GM23338 (cell line): ENCODE measurements around the gene MRPL27.

Source experiments
- CREB1 ChIP-seq: fragments of 250-450 bp; sonication (Bioruptor Pico); IDR thresholded peaks from 2 replicates; pipeline ENCODE4 v1.5.0; 2020; ENCODE audit warnings: low read depth, mild to moderate bottlenecking, moderate library complexity
- EZH2 ChIP-seq: fragments of 200-600 bp; sonication (generic); IDR thresholded peaks from one replicate; pipeline ENCODE4 v1.8.0; 2017; ENCODE audit warnings: antibody characterized with exemption, mild to moderate bottlenecking, low read depth; ENCODE audit not compliant: unreplicated experiment
- EZH2phosphoT487 ChIP-seq: fragments of 200-600 bp; sonication (generic); IDR thresholded peaks from one replicate; pipeline ENCODE4 v1.8.1; 2018; ENCODE audit warnings: antibody characterized with exemption; ENCODE audit not compliant: unreplicated experiment
- JUNB ChIP-seq: IDR thresholded peaks from one replicate; pipeline ENCODE4 v1.6.1; 2016; ENCODE audit warnings: antibody characterized with exemption; ENCODE audit not compliant: unreplicated experiment
- POLR2AphosphoS5 ChIP-seq: IDR thresholded peaks from 2 replicates; pipeline ENCODE4 v1.6.1; 2016; ENCODE audit warnings: antibody characterized with exemption, low read depth
- REST ChIP-seq: IDR thresholded peaks from one replicate; pipeline ENCODE4 v1.6.1; 2018; ENCODE audit warnings: antibody characterized with exemption; ENCODE audit not compliant: unreplicated experiment
- TF ChIP-seq, protein P1 (sequence below), 2 experiments: fragments of 200-600 bp in 1 of 2; sonication (generic) in 1 of 2; conservative IDR thresholded peaks; 2 replicates each; pipeline versions ENCODE4 v1.5.1 to v1.6.1; 2016 to 2017; ENCODE audit warnings: antibody characterized with exemption in 2 of 2, low read depth in 2 of 2, mild to moderate bottlenecking in 2 of 2, moderate library complexity in 1 of 2
- TF ChIP-seq, protein P2 (sequence below): IDR thresholded peaks from 2 replicates; pipeline ENCODE4 v1.6.1; 2016; ENCODE audit warnings: antibody characterized with exemption

- TF ChIP-seq POLR2AphosphoS5 (no peak), REST (no peak), CREB1 (CRISPR knock-in tag) (no peak), EZH2 (no peak), JUNB (no peak), EZH2phosphoT487 (no peak)
- TF ChIP-seq, protein P1, sequence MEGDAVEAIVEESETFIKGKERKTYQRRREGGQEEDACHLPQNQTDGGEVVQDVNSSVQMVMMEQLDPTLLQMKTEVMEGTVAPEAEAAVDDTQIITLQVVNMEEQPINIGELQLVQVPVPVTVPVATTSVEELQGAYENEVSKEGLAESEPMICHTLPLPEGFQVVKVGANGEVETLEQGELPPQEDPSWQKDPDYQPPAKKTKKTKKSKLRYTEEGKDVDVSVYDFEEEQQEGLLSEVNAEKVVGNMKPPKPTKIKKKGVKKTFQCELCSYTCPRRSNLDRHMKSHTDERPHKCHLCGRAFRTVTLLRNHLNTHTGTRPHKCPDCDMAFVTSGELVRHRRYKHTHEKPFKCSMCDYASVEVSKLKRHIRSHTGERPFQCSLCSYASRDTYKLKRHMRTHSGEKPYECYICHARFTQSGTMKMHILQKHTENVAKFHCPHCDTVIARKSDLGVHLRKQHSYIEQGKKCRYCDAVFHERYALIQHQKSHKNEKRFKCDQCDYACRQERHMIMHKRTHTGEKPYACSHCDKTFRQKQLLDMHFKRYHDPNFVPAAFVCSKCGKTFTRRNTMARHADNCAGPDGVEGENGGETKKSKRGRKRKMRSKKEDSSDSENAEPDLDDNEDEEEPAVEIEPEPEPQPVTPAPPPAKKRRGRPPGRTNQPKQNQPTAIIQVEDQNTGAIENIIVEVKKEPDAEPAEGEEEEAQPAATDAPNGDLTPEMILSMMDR (conservative IDR thresholded peaks at IDR 0.05; ENCODE audit: low read depth in 2 of 2): no peak
- TF ChIP-seq, protein P2, sequence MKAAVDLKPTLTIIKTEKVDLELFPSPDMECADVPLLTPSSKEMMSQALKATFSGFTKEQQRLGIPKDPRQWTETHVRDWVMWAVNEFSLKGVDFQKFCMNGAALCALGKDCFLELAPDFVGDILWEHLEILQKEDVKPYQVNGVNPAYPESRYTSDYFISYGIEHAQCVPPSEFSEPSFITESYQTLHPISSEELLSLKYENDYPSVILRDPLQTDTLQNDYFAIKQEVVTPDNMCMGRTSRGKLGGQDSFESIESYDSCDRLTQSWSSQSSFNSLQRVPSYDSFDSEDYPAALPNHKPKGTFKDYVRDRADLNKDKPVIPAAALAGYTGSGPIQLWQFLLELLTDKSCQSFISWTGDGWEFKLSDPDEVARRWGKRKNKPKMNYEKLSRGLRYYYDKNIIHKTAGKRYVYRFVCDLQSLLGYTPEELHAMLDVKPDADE: no peak
These were observed 23.5 kb upstream of the MRPL27 start for GRCh38 chr17:50396261-50397110.
